HEK293 (cell line): Measurements from ENCODE around the gene OPN1LW.
"Not testable (repeated sequence)": the region's sequence is repeated elsewhere in the genome, so short reads cannot be mapped to it uniquely, and the experiment has no call there.

Source experiments
- CTCF ChIA-PET: fragments of 350-600 bp; formaldehyde crosslinking; extraction: SDS; loops from one replicate; lab custom pipeline; 2021; ENCODE audit warnings: antibody characterized with exemption; lab: Yijun Ruan, JAX
- POLR2A ChIA-PET: fragments of 300-600 bp; formaldehyde crosslinking; extraction: SDS; loops from one replicate; lab custom pipeline; 2020; ENCODE audit warnings: antibody characterized with exemption, inconsistent platforms; lab: Yijun Ruan, JAX
- H3K27ac ChIP-seq: fragments of 200-500 bp; sonication (Bioruptor generic); 2 replicates; pipeline ENCODE4 v1.5.1; 2014; ENCODE audit warnings: low read depth, low read length, control low read depth, inconsistent platforms; ENCODE audit errors: extremely low read depth
- H3K36me3 ChIP-seq, 2 experiments: fragments of 200-500 bp in 1 of 2; sonication (Bioruptor generic) in 1 of 2; 1 replicate in 1 of 2; 2 replicates in 1 of 2; pipeline ENCODE4 v1.5.1; 2014 to 2017; ENCODE audit warnings: inconsistent platforms in 2 of 2, low read length in 2 of 2; ENCODE audit not compliant: control insufficient read depth in 2 of 2, insufficient read depth in 1 of 2
- H3K4me1 ChIP-seq: fragments of 200-500 bp; sonication (Bioruptor generic); 2 replicates; pipeline ENCODE4 v1.5.1; 2014; ENCODE audit warnings: mild to moderate bottlenecking, low read length, inconsistent platforms; ENCODE audit not compliant: control insufficient read depth, insufficient read depth
- H3K4me3 ChIP-seq: 2 replicates; pipeline ENCODE4 v1.5.1; 2011; ENCODE audit warnings: low read depth, mild to moderate bottlenecking, control low read depth, low read length, moderate library complexity
- H3K9me3 ChIP-seq: fragments of 200-500 bp; sonication (Bioruptor generic); 2 replicates; pipeline ENCODE4 v1.5.1; 2014; ENCODE audit warnings: low read depth, low read length, inconsistent platforms; ENCODE audit not compliant: control insufficient read depth, insufficient read depth
- ZNF585B ChIP-seq: fragments of 450-650 bp; formaldehyde crosslinking; IDR thresholded peaks from 2 replicates; pipeline ENCODE4 v1.5.1; 2016; ENCODE audit warnings: missing biosample characterization, missing genetic modification characterization
- TF ChIP-seq, protein P1 (sequence below): fragments of 450-650 bp; IDR thresholded peaks from 2 replicates; pipeline ENCODE4 v1.5.1; 2018; ENCODE audit warnings: missing biosample characterization, mild to moderate bottlenecking, missing genetic modification characterization
- TF ChIP-seq, protein P2 (sequence below): fragments of 450-650 bp; formaldehyde crosslinking; IDR thresholded peaks from 2 replicates; pipeline ENCODE4 v1.5.1; 2016; ENCODE audit warnings: missing biosample characterization, missing genetic modification characterization

Gene OPN1LW

GRCh38 chrX:154142950-154143745 is 895 bp upstream of the OPN1LW start (continued):
- TF ChIP-seq, protein P1, sequence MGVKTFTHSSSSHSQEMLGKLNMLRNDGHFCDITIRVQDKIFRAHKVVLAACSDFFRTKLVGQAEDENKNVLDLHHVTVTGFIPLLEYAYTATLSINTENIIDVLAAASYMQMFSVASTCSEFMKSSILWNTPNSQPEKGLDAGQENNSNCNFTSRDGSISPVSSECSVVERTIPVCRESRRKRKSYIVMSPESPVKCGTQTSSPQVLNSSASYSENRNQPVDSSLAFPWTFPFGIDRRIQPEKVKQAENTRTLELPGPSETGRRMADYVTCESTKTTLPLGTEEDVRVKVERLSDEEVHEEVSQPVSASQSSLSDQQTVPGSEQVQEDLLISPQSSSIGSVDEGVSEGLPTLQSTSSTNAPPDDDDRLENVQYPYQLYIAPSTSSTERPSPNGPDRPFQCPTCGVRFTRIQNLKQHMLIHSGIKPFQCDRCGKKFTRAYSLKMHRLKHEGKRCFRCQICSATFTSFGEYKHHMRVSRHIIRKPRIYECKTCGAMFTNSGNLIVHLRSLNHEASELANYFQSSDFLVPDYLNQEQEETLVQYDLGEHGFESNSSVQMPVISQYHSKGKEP: no peak
- TF ChIP-seq ZNF585B (tag by site-specific recombination): no peak
- TF ChIP-seq, protein P2, sequence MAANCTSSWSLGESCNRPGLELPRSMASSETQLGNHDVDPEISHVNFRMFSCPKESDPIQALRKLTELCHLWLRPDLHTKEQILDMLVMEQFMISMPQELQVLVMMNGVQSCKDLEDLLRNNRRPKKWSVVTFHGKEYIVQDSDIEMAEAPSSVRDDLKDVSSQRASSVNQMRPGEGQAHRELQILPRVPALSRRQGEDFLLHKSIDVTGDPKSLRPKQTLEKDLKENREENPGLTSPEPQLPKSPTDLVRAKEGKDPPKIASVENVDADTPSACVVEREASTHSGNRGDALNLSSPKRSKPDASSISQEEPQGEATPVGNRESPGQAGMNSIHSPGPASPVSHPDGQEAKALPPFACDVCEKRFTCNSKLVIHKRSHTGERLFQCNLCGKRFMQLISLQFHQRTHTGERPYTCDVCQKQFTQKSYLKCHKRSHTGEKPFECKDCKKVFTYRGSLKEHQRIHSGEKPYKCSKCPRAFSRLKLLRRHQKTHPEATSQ (tag by site-specific recombination): no peak

DNA sequence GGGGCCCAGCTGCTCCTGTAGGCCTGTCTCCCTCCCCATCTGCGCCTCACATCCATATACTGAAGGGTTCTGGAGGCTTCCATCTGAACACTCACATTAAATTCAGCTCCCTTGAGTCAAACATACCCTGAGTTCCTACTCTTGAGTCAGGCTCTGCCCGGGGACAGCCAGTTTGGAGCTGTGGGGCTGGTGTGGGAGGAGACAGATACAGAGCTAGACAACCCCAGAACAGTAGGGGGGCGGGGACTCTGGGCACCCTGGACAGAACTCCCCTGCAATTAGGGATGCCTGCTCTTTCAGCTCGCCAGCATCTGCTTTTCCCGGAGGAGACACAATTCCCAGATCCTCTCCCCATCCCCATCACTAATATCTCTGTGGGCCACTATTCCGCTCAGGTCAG is 7.0 kb downstream of the OPN1LW start:
- CTCF ChIA-PET, H3K36me3 ChIP-seq, H3K9me3 ChIP-seq, H3K4me1 ChIP-seq, H3K4me3 ChIP-seq, POLR2A ChIA-PET, H3K27ac ChIP-seq: not testable (repeated sequence)

GRCh38 chrX:154156221-154156620 is 12.2 kb downstream of the OPN1LW start:
- H3K9me3 ChIP-seq, H3K27ac ChIP-seq, H3K36me3 ChIP-seq, CTCF ChIA-PET, H3K4me3 ChIP-seq, H3K4me1 ChIP-seq, POLR2A ChIA-PET: not testable (repeated sequence)

- CTCF ChIA-PET, POLR2A ChIA-PET, H3K27ac ChIP-seq, H3K4me3 ChIP-seq, H3K4me1 ChIP-seq, H3K36me3 ChIP-seq, H3K9me3 ChIP-seq: not testable (repeated sequence)
Measured at GRCh38 chrX:154157207-154157606, 13.2 kb downstream of the OPN1LW start.

DNA sequence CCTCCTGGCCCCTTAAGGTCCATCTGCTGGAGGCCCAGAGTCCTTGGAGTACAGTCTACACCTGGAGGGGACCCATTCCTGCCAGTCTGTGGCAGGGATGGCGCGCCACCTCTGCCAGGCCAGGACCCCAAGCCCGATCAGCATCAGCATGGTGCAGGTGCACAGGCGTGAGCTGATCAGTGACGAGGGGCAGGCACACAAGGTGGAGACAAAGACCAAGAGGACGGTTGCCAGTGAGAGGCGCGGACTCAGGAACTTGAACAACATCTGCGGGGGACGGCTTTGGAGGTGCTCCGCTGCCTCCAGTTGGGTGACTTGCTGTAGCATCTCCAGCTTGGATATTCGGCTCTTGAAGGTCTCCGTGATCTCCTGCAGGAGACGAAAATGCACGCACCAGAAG is 15.3 kb downstream of the OPN1LW start:
- H3K36me3 ChIP-seq, CTCF ChIA-PET, H3K4me1 ChIP-seq, H3K4me3 ChIP-seq, POLR2A ChIA-PET, H3K27ac ChIP-seq, H3K9me3 ChIP-seq: not testable (repeated sequence)

DNA sequence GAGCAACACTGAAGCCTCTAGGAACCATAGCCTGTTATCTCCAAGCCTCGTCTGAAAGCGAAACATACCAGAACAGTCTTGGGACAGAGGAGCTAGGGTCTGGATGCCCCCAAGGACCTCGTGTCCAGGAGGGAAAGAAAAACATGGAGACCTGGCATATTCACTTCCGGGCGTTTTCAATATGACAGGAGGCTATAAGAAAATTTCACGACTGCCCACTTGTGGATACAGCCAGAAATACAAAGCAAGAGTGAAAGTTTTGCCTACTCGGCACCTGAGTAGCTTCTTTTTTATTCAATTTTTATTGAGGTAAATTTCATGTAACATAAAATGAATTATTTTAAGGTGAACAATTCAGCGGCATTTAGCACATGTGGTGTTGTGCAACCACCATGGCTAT is 20.9 kb downstream of the OPN1LW start:
- H3K36me3 ChIP-seq, H3K27ac ChIP-seq, H3K4me3 ChIP-seq, CTCF ChIA-PET, POLR2A ChIA-PET, H3K4me1 ChIP-seq, H3K9me3 ChIP-seq: not testable (repeated sequence)

GRCh38 chrX:154168384-154168783 is 24.3 kb downstream of the OPN1LW start:
- H3K4me1 ChIP-seq, H3K9me3 ChIP-seq, POLR2A ChIA-PET, H3K27ac ChIP-seq, CTCF ChIA-PET, H3K4me3 ChIP-seq, H3K36me3 ChIP-seq: not testable (repeated sequence)

GRCh38 chrX:154172535-154172943 is 28.5 kb downstream of the OPN1LW start:
- POLR2A ChIA-PET, H3K4me3 ChIP-seq, CTCF ChIA-PET, H3K4me1 ChIP-seq, H3K9me3 ChIP-seq, H3K36me3 ChIP-seq, H3K27ac ChIP-seq: not testable (repeated sequence)

DNA sequence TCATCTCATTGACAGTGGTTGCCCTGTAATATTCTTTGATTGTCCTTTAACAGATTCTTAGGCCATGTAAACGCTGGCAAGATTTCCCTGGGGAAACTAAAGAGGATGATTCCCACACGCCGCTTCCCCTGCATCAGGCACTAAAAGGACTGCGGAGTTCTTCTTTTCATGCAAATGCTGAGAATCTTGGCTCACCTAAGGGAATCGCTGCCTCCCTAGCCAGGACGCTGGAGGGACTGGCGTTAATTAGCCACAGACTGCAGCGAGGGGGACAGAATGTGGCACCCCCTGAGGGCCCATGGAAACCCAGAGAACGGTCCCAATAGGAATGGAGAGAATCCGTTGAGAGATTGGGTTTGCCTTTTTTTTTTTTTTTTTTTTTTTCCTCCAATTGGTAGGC is 30.3 kb downstream of the OPN1LW start:
- H3K4me1 ChIP-seq, POLR2A ChIA-PET, H3K4me3 ChIP-seq, H3K9me3 ChIP-seq, H3K27ac ChIP-seq, H3K36me3 ChIP-seq, CTCF ChIA-PET: not testable (repeated sequence)

- CTCF ChIA-PET, H3K27ac ChIP-seq, H3K4me3 ChIP-seq, POLR2A ChIA-PET, H3K36me3 ChIP-seq, H3K9me3 ChIP-seq, H3K4me1 ChIP-seq: not testable (repeated sequence)
Measured at GRCh38 chrX:154182296-154182695, 38.3 kb downstream of the OPN1LW start, which contains the start of gene OPN1MW. TSS of gene OPN1MW (plus strand) at chrX:154182596. CDS start at chrX:154182678, 82 bp downstream.
